LNCaP clone FGC (cell line): ENCODE results near the gene PIGZ.

Experiments
- DNase-seq: peaks from one replicate; pipeline ENCODE4 v3.0.0-alpha.2; 2011; ENCODE audit warnings: low read depth
- H3K4me3 ChIP-seq: 2 replicates; pipeline ENCODE4 v1.5.1; 2011; ENCODE audit warnings: mild to moderate bottlenecking, low read depth, low read length, control low read depth
- TF ChIP-seq, protein P1 (sequence below): IDR thresholded peaks from 2 replicates; pipeline ENCODE4 v1.5.1; 2012; ENCODE audit warnings: mild to moderate bottlenecking; ENCODE audit not compliant: control insufficient read depth, insufficient read depth; ENCODE audit errors: extremely low read depth

Gene PIGZ, protein sequence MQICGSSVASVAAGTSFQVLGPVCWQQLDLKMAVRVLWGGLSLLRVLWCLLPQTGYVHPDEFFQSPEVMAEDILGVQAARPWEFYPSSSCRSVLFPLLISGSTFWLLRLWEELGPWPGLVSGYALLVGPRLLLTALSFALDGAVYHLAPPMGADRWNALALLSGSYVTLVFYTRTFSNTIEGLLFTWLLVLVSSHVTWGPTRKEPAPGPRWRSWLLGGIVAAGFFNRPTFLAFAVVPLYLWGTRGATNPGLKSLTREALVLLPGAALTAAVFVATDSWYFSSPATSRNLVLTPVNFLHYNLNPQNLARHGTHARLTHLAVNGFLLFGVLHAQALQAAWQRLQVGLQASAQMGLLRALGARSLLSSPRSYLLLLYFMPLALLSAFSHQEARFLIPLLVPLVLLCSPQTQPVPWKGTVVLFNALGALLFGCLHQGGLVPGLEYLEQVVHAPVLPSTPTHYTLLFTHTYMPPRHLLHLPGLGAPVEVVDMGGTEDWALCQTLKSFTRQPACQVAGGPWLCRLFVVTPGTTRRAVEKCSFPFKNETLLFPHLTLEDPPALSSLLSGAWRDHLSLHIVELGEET

DNA sequence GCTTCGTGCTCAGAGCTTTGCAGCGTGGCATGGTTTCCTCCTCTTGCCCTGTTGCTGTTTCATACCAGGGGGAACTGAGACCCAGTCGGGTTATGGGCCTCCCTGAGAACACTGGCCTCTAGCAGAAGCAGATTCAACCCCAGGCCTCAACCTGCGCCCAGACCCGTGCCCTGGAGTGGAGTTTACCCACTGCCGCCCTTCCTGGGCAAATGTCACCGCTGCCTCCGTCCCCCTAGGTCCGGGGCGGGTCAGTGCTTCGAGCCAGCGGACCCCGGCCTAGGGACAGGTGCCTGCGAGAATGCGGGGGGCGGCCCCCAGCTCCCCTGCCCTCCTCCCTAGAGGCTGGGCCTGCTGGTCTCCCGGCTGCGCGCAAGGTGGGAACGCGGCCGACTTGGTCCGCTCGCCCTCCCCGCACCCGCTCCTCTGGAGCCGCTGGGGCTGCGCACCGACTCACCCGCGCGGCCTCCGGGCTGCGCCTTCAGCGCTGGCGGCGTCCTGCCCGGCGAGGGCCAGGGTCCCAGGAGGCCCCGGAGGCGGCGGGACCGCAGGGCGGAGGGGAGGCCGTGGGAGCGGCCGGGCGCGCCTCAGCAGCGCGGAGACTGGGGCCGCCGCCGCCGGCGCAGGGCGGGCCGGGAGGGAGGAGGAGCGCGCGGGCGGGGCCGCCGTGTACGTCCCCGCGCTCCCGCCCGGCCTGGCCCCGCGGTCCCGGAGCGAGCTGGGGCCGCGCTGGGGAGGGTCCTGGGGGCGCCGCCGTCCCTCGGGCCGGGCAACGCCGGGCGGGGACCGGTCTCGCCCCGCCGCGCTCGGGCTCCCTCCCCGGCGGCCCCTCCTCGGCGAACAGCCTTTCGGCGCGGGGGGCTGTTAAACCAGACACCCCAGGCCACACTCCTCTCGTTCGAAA, at the start of gene PIGZ:
PIGZ (minus strand) TSS at position 601 of the 901 bp plus-strand sequence. CDS start 16,802 bp downstream, outside the sequence.
- TF ChIP-seq, protein P1, sequence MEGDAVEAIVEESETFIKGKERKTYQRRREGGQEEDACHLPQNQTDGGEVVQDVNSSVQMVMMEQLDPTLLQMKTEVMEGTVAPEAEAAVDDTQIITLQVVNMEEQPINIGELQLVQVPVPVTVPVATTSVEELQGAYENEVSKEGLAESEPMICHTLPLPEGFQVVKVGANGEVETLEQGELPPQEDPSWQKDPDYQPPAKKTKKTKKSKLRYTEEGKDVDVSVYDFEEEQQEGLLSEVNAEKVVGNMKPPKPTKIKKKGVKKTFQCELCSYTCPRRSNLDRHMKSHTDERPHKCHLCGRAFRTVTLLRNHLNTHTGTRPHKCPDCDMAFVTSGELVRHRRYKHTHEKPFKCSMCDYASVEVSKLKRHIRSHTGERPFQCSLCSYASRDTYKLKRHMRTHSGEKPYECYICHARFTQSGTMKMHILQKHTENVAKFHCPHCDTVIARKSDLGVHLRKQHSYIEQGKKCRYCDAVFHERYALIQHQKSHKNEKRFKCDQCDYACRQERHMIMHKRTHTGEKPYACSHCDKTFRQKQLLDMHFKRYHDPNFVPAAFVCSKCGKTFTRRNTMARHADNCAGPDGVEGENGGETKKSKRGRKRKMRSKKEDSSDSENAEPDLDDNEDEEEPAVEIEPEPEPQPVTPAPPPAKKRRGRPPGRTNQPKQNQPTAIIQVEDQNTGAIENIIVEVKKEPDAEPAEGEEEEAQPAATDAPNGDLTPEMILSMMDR = no peak

DNA sequence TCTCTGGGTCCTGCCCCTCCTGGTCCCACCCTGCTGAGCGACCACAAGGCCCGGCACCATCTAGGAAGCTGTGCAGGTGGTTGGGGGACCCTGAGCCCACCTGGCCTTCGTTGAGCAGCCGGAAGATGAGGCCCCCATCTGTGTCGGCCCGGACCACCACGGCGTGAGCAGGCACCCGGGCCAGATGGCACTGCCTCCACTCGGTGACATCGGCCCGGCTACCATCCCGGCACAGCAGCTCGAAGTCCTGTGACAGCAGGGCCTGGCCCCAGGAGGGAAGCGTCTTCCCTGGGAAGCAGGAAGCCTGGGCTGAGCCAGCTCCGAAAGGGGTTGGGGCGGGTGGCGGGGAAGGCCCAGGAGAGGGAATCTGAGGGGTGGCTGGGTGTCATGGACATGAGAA, 48.4 kb upstream of the PIGZ start:
- DNase-seq = no peak
- H3K4me3 ChIP-seq = no peak overlapping the region
- TF ChIP-seq, protein P1 = no peak

More for the DNA sequence above, at the start of gene PIGZ:
- no peak for DNase-seq
- peak within 1 kb of the TSS; percentile 57 for H3K4me3 ChIP-seq

DNA sequence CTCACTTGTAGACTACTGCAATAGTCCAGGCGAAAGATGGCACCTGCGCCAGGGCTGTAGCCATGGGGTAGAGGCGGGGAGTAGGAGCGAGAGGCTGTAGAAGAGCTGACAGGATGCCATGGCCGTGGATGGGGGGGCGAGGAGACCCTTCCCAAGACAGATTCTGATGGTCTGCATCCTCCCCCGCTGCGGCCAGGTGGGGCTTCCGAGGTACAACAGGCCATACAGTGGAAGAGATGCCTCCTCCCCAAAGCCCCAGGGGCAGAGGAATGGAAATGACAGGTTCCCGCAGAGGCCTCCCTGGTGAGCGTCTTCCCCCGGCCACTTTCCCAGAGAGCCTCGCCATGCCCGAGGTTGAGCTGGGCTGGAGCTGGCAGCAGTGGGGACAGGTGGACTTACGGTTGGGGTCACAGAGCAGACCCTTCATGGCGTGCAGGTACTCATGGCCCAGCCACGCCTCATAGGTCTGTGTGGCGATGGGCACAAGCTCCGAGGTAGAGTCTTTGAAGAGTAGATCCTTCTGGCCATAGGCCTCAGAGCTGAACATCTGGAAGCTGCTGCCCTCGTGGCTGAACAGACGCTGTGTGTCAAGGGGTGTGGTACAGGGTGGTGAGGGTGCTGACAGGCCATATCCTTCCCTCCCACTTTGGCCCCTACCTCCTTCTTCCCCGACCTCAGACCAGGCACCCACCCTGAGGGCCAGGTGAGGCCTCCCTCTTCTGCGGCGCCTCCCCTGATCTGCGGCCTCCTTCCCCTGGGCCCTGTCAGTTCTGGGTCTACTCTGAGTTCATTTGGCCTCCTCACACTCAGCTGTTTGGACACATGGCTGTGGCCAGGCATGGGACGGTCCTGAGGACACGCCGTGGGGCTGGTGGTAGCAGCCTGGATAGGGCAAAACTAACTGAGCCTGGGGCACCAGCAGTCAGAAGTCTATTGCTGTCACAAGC, 47.4 kb upstream of the PIGZ start:
- H3K4me3 ChIP-seq = no peak overlapping the region
- TF ChIP-seq, protein P1 = no peak
- DNase-seq = no peak

DNA sequence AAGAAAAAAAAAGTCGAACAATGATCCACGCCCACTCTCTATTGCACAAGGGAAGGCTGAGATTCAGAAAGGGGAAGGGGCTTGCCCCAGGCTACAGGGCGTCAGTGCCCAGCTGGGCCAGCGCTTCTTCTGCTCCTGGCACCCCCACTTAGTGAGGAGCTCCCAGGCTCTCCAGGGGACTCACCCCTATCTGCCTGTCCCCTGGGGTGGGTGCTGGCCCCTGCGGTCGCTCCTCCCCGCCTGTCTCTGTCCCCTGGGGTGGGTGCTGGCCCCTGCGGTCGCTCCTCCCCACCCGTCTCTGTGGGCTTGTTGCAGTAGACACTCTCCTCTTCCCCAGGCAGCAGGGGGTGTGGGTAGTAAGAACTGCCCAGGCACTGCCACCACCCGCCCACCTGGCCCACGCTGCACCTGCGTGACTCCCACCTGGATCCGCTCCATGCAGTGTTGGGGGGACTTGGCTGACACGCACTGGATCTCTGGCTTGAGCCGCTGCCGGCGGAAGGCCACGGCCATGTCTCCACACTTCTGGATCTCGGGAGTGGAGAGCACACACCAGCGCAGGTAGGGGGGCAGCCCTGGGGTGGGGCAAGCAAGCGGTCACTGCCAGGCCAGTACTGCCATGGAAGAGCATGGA, 46.4 kb upstream of the PIGZ start:
- H3K4me3 ChIP-seq = no peak overlapping the region
- TF ChIP-seq, protein P1 = no peak
- no peak for DNase-seq

DNA sequence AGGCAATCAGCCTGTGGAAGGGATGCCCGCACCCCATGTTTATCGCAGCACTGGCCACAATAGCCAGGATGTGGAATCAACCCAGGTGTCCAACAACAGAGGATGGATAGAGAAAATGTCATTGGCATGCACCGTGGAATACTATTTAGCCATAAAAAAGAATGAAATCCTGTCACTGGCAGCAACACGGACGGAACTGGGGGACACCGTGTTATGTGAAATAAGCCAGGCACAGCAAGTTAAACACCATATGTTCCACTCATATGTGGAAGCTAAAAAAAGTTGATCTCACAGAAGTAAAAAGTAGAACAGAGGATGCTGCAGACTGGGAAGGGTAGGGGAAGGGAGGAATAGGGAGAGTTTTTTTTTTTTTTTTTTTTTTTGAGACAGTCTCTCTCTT, 45.4 kb upstream of the PIGZ start:
- H3K4me3 ChIP-seq = no peak overlapping the region
- TF ChIP-seq, protein P1 = no peak
- DNase-seq = no peak

DNA sequence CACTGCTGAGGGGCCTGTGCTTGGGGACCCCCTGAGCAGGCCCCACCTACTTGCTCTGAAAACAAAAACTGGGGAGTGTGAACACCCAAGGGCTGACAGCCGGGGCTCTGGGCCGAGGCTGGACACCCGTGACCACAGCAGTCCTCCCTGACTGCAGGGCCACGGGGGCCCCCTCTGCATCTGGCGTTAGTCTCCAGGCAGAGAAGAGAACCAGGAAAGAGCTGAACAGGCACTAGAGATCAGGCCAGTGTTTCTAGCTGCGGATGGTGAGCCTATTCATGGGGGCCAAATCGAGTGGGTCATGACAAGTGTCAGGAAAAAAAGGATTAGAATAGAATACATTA, 43.9 kb upstream of the PIGZ start:
- DNase-seq = no peak
- H3K4me3 ChIP-seq = no peak overlapping the region
- TF ChIP-seq, protein P1 = no peak
